ENCODE data around the gene SRP9.
A peak's percentile ranks its signal among the peaks of the same experiment; 100 is the strongest.
"Not testable (repeated sequence)": the region's sequence is repeated elsewhere in the genome, so short reads cannot be mapped to it uniquely, and the experiment has no call there.

SRP9 gene

DNA sequence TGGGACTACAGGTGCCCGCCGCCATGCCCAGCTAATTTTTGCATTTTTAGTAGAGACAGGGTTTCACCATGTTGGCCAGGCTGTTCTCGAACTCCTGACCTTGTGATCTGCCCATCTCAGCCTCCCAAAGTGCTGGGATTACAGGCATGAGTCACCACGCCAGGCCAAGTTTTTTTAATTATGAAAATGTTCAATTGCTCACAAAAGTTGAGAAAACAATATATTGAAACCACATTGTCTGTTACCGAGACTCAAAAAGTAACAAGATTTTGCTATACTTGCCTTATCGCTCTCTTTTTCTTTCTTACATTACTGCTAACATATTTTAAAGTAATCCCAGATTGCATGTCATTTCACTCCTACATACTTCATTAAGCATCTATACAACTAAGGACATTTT, 16.2 kb upstream of the SRP9 start:
- H3K4me3 ChIP-seq (ENCODE audit: insufficient read depth in 1 of 2, low read depth in 1 of 2, low read length in 2 of 2); H2BK12ac ChIP-seq (ENCODE audit: low read length in 2 of 2); H3K4me2 ChIP-seq (ENCODE audit: low read length, poor library complexity, severe bottlenecking); H2BK15ac ChIP-seq (ENCODE audit: low read depth, poor library complexity, severe bottlenecking); DNase-seq; H4K8ac ChIP-seq (ENCODE audit: low read length); H3K79me1 ChIP-seq (replicated peaks; ENCODE audit: low read length, poor library complexity, severe bottlenecking); H3K14ac ChIP-seq (ENCODE audit: low read length in 2 of 2); H3K36me3 ChIP-seq (ENCODE audit: control insufficient read depth in 1 of 2, insufficient read depth in 2 of 2, low read depth in 1 of 2, low read length in 2 of 2); H3K27ac ChIP-seq (ENCODE audit: low read length, poor library complexity, severe bottlenecking); H3K9me3 ChIP-seq (ENCODE audit: control insufficient read depth, low read length); H3K4ac ChIP-seq (ENCODE audit: low read depth in 1 of 2, low read length in 2 of 2); H2AFZ ChIP-seq (ENCODE audit: low read depth, low read length); H4K91ac ChIP-seq (ENCODE audit: low read length); H2BK5ac ChIP-seq (ENCODE audit: low read depth, low read length, poor library complexity, severe bottlenecking); H3K23ac ChIP-seq (ENCODE audit: low read length in 2 of 2); H2BK120ac ChIP-seq (ENCODE audit: low read depth, low read length); H3K18ac ChIP-seq (ENCODE audit: low read depth in 1 of 2, low read length in 2 of 2); H3K27me3 ChIP-seq (ENCODE audit: control insufficient read depth in 1 of 2, insufficient read depth in 1 of 2, low read length in 2 of 2); H2AK5ac ChIP-seq (ENCODE audit: low read length, severe bottlenecking): not testable (repeated sequence)
- Histone ChIP-seq H3K4me1 (ENCODE audit: control insufficient read depth, insufficient read depth, low read depth, low read length) (peaks cover 18% of the 10 kb centered on the region), H3K9ac (ENCODE audit: low read length) (peak overlapping the region; percentile 9)
- 97% methylated on average over 5 of the region's 6 CpGs for WGBS

DNA sequence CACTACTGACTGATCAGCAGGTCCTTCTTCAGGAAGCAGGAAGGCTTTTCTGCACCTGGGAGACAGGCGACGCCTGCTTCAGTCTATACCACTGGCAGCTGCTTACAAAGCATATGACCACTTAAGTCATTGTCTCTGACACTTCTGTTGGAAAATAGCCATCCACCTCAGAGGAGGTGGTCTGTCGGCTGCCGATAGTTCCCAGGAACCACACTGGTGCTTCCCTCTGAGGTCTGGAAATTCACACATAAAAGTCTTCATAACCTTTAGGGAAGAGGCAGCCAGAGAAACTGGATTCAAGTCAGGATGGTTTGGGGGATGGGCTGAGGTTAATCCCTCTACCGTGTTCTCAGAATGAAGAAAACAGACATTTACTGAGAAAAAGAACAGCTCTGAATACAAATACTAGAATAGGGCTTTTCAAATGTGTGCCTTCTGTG, 15.6 kb upstream of the SRP9 start:
- Histone ChIP-seq H2BK12ac (ENCODE audit: low read length in 2 of 2) (peak overlapping the region; percentile 2 to 82), H3K9me3 (ENCODE audit: control insufficient read depth, low read length) (no peaks in the 10 kb centered on the region), H3K27ac (ENCODE audit: low read length, poor library complexity, severe bottlenecking) (peak overlapping the region; percentile 79), H3K27me3 (ENCODE audit: control insufficient read depth in 1 of 2, insufficient read depth in 1 of 2, low read length in 2 of 2) (no peaks in the 10 kb centered on the region), H3K4me1 (ENCODE audit: control insufficient read depth, insufficient read depth, low read depth, low read length) (peaks cover 21% of the 10 kb centered on the region), H2AK5ac (ENCODE audit: low read length, severe bottlenecking) (peak overlapping the region; percentile 44), H3K9ac (ENCODE audit: low read length) (peak overlapping the region; percentile 9), H4K91ac (ENCODE audit: low read length) (no peak overlapping the region), H3K18ac (ENCODE audit: low read depth in 1 of 2, low read length in 2 of 2) (peak overlapping the region in 1 of 2 experiments; percentile 37), H3K23ac (ENCODE audit: low read length in 2 of 2) (no peak overlapping the region), H3K14ac (ENCODE audit: low read length in 2 of 2) (no peak overlapping the region), H3K4ac (ENCODE audit: low read depth in 1 of 2, low read length in 2 of 2) (peak overlapping the region in 1 of 2 experiments; percentile 0), H3K4me2 (ENCODE audit: low read length, poor library complexity, severe bottlenecking) (no peak overlapping the region), H3K79me1 (replicated peaks; ENCODE audit: low read length, poor library complexity, severe bottlenecking) (no peaks in the 10 kb centered on the region), H2AFZ (ENCODE audit: low read depth, low read length) (no peak overlapping the region), H2BK15ac (ENCODE audit: low read depth, poor library complexity, severe bottlenecking) (no peak overlapping the region), H3K36me3 (ENCODE audit: control insufficient read depth in 1 of 2, insufficient read depth in 2 of 2, low read depth in 1 of 2, low read length in 2 of 2) (no peaks in the 10 kb centered on the region), H4K8ac (ENCODE audit: low read length) (no peak overlapping the region), H2BK5ac (ENCODE audit: low read depth, low read length, poor library complexity, severe bottlenecking) (peak overlapping the region; percentile 95), H3K4me3 (ENCODE audit: insufficient read depth in 1 of 2, low read depth in 1 of 2, low read length in 2 of 2) (no peak overlapping the region), H2BK120ac (ENCODE audit: low read depth, low read length) (no peak overlapping the region)
- WGBS: 50% methylated on average over 4 of the region's 5 CpGs
- peak; percentile 48 for DNase-seq

DNA sequence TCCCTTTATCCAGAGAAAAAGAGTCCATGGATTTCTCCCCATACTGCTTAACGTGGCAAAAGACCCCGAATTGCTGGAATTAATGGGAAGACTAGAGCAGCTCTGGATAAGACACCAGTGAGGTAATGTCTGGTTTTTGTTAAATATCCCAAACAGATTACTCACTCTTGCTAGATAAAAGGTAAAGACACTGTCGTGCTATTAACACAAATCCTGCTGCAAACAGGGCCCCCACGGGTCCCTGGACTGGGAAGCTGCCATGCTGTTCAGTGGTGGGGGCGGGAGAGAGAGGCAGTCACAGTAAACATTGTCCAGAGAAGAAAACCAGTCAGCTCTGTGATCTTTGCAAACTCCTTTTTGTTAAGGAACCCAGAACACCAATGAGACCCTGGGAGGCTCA, 15.2 kb upstream of the SRP9 start:
- no peaks in the 10 kb centered on the region for H3K27me3 ChIP-seq (ENCODE audit: control insufficient read depth in 1 of 2, insufficient read depth in 1 of 2, low read length in 2 of 2)
- no peak overlapping the region for H3K4me3 ChIP-seq (ENCODE audit: insufficient read depth in 1 of 2, low read depth in 1 of 2, low read length in 2 of 2)
- H3K9ac ChIP-seq (ENCODE audit: low read length): peak overlapping the region; percentile 9
- 17% methylated on average over 4 of the region's 5 CpGs for WGBS
- peak overlapping the region; percentile 36 for H2BK120ac ChIP-seq (ENCODE audit: low read depth, low read length)
- H2BK15ac ChIP-seq (ENCODE audit: low read depth, poor library complexity, severe bottlenecking): peak overlapping the region; percentile 84
- peak; percentile 76 for DNase-seq
- peak overlapping the region; percentile 32 to 39 for H2BK12ac ChIP-seq (ENCODE audit: low read length in 2 of 2)
- H2BK5ac ChIP-seq (ENCODE audit: low read depth, low read length, poor library complexity, severe bottlenecking): peak overlapping the region; percentile 19
- no peak overlapping the region for H3K23ac ChIP-seq (ENCODE audit: low read length in 2 of 2)
- H2AFZ ChIP-seq (ENCODE audit: low read depth, low read length): no peak overlapping the region
- peak overlapping the region; percentile 8 for H2AK5ac ChIP-seq (ENCODE audit: low read length, severe bottlenecking)
- H3K36me3 ChIP-seq (ENCODE audit: control insufficient read depth in 1 of 2, insufficient read depth in 2 of 2, low read depth in 1 of 2, low read length in 2 of 2): no peaks in the 10 kb centered on the region
- H3K4me1 ChIP-seq (ENCODE audit: control insufficient read depth, insufficient read depth, low read depth, low read length): peaks cover 25% of the 10 kb centered on the region
- no peaks in the 10 kb centered on the region for H3K79me1 ChIP-seq (replicated peaks; ENCODE audit: low read length, poor library complexity, severe bottlenecking)
- no peak overlapping the region for H4K91ac ChIP-seq (ENCODE audit: low read length)
- H3K9me3 ChIP-seq (ENCODE audit: control insufficient read depth, low read length): no peaks in the 10 kb centered on the region
- H3K14ac ChIP-seq (ENCODE audit: low read length in 2 of 2): no peak overlapping the region
- peak overlapping the region; percentile 7 for H3K4me2 ChIP-seq (ENCODE audit: low read length, poor library complexity, severe bottlenecking)
- peak overlapping the region; percentile 57 for H4K8ac ChIP-seq (ENCODE audit: low read length)
- H3K4ac ChIP-seq (ENCODE audit: low read depth in 1 of 2, low read length in 2 of 2): peak overlapping the region in 1 of 2 experiments; percentile 51
- H3K27ac ChIP-seq (ENCODE audit: low read length, poor library complexity, severe bottlenecking): peak overlapping the region; percentile 79
- H3K18ac ChIP-seq (ENCODE audit: low read depth in 1 of 2, low read length in 2 of 2): peak overlapping the region; percentile 66 to 70

DNA sequence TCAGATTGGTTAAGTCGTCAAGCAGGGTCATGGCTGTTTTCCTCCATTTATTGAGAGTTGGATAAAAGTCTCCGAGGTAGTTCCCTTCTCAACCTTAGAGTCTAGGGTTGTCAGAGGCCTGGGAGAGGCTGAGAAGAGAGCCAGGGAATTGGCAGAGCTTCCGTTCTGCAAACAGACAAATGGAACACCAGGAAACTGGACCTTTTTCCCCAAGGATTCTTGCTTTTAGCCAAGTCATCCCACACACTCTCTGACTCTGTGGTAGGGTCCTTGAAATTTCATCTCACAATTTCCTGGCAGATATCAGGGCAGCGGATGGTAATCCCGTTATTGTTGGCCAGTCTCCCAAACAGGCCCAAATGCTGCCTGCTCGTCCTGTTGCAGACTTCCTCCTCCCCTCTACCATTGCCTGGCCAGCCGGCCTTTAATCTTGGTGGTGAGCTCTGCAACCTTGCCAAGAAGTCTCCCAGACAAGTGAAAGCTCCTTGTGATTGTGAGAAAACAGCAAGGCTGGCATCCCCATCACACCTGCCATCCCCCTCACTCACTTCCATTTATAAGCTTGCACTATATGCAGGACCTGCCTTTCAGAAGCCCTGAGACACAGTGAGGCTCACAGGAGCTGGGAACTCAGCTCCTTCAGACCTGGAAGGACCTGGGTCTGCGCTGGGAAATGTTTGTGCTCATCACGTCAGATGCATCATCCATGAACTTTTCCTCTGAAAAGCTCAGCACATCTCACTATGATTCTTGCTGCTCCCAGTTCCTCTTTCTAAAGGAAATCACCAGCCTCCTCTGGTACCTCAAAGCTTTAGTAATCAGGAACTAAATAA, 13.7 kb upstream of the SRP9 start:
- peak overlapping the region in 1 of 2 experiments; percentile 38 for H2BK12ac ChIP-seq (ENCODE audit: low read length in 2 of 2)
- peak overlapping the region; percentile 53 to 61 for H3K18ac ChIP-seq (ENCODE audit: low read depth in 1 of 2, low read length in 2 of 2)
- 73% methylated on average over 9 of the region's 9 CpGs for WGBS
- peak overlapping the region; percentile 66 for H4K8ac ChIP-seq (ENCODE audit: low read length)
- H2AK5ac ChIP-seq (ENCODE audit: low read length, severe bottlenecking): peak overlapping the region; percentile 76
- no peak for DNase-seq
- no peaks in the 10 kb centered on the region for H3K27me3 ChIP-seq (ENCODE audit: control insufficient read depth in 1 of 2, insufficient read depth in 1 of 2, low read length in 2 of 2)
- peak overlapping the region in 1 of 2 experiments; percentile 9 for H3K23ac ChIP-seq (ENCODE audit: low read length in 2 of 2)
- H2BK5ac ChIP-seq (ENCODE audit: low read depth, low read length, poor library complexity, severe bottlenecking): no peak overlapping the region
- peak overlapping the region in 1 of 2 experiments; percentile 5 for H3K4me3 ChIP-seq (ENCODE audit: insufficient read depth in 1 of 2, low read depth in 1 of 2, low read length in 2 of 2)
- peaks cover 31% of the 10 kb centered on the region for H3K4me1 ChIP-seq (ENCODE audit: control insufficient read depth, insufficient read depth, low read depth, low read length)
- no peaks in the 10 kb centered on the region for H3K79me1 ChIP-seq (replicated peaks; ENCODE audit: low read length, poor library complexity, severe bottlenecking)
- H3K4ac ChIP-seq (ENCODE audit: low read depth in 1 of 2, low read length in 2 of 2): peak overlapping the region in 1 of 2 experiments; percentile 73
- H2BK15ac ChIP-seq (ENCODE audit: low read depth, poor library complexity, severe bottlenecking): no peak overlapping the region
- no peak overlapping the region for H3K27ac ChIP-seq (ENCODE audit: low read length, poor library complexity, severe bottlenecking)
- no peak overlapping the region for H2AFZ ChIP-seq (ENCODE audit: low read depth, low read length)
- H3K4me2 ChIP-seq (ENCODE audit: low read length, poor library complexity, severe bottlenecking): no peak overlapping the region
- peak overlapping the region; percentile 34 for H3K9ac ChIP-seq (ENCODE audit: low read length)
- H4K91ac ChIP-seq (ENCODE audit: low read length): no peak overlapping the region
- peak overlapping the region in 1 of 2 experiments; percentile 71 for H3K14ac ChIP-seq (ENCODE audit: low read length in 2 of 2)
- no peaks in the 10 kb centered on the region for H3K9me3 ChIP-seq (ENCODE audit: control insufficient read depth, low read length)
- H2BK120ac ChIP-seq (ENCODE audit: low read depth, low read length): peak overlapping the region; percentile 67
- no peaks in the 10 kb centered on the region for H3K36me3 ChIP-seq (ENCODE audit: control insufficient read depth in 1 of 2, insufficient read depth in 2 of 2, low read depth in 1 of 2, low read length in 2 of 2)
